Measurements from ENCODE around the gene C3AR1.

The C3AR1 gene

GRCh38 chr12:8058506-8058905, 7.7 kb downstream of the C3AR1 start:
- Histone ChIP-seq H3K4me1 (ENCODE audit: control insufficient read depth, insufficient read depth, low read length, poor library complexity, severe bottlenecking) (no peaks in the 10 kb centered on the region), H3K9me3 (ENCODE audit: control insufficient read depth, low read length) (no peaks in the 10 kb centered on the region), H3K4me3 (ENCODE audit: extremely low read depth, insufficient read depth, low read length, poor library complexity, severe bottlenecking) (no peak overlapping the region), H3K27ac (ENCODE audit: low read depth, low read length, severe bottlenecking) (no peak overlapping the region), H3K36me3 (ENCODE audit: control insufficient read depth, insufficient read depth, low read length) (peaks cover 16% of the 10 kb centered on the region)
- WGBS, 2 experiments (ENCODE audit: insufficient coverage in 2 of 2) = 84 to 90% methylated on average over 3 to 4 of the region's 6 CpGs

- Histone ChIP-seq H3K9me3 (ENCODE audit: control insufficient read depth, low read length) (no peaks in the 10 kb centered on the region), H3K27ac (ENCODE audit: low read depth, low read length, severe bottlenecking) (no peak overlapping the region), H3K4me1 (ENCODE audit: control insufficient read depth, insufficient read depth, low read length, poor library complexity, severe bottlenecking) (no peaks in the 10 kb centered on the region), H3K36me3 (ENCODE audit: control insufficient read depth, insufficient read depth, low read length) (peaks cover 22% of the 10 kb centered on the region), H3K4me3 (ENCODE audit: extremely low read depth, insufficient read depth, low read length, poor library complexity, severe bottlenecking) (no peak overlapping the region)
- WGBS, 2 experiments (ENCODE audit: insufficient coverage in 2 of 2) = 100% methylated on average over 1 of the region's 4 CpGs; no CpG with 5 or more reads in 1 of the 2 experiments
Observed at GRCh38 chr12:8057839-8058238, 8.3 kb downstream of the C3AR1 start.

GRCh38 chr12:8057306-8057705, 8.9 kb downstream of the C3AR1 start:
- Histone ChIP-seq H3K27ac (ENCODE audit: low read depth, low read length, severe bottlenecking) (no peak overlapping the region), H3K4me1 (ENCODE audit: control insufficient read depth, insufficient read depth, low read length, poor library complexity, severe bottlenecking) (no peaks in the 10 kb centered on the region), H3K9me3 (ENCODE audit: control insufficient read depth, low read length) (no peaks in the 10 kb centered on the region), H3K36me3 (ENCODE audit: control insufficient read depth, insufficient read depth, low read length) (peaks cover 26% of the 10 kb centered on the region), H3K4me3 (ENCODE audit: extremely low read depth, insufficient read depth, low read length, poor library complexity, severe bottlenecking) (no peak overlapping the region)
- WGBS, 2 experiments (ENCODE audit: insufficient coverage in 2 of 2) = no CpG with 5 or more reads among the region's 2 CpGs

GRCh38 chr12:8054816-8055215, 11.3 kb downstream of the C3AR1 start:
- 100% methylated on average over 1 of the region's 2 CpGs for WGBS, 2 experiments (ENCODE audit: insufficient coverage in 2 of 2)
- Histone ChIP-seq H3K36me3 (ENCODE audit: control insufficient read depth, insufficient read depth, low read length) (peaks cover 46% of the 10 kb centered on the region), H3K27ac (ENCODE audit: low read depth, low read length, severe bottlenecking) (no peak overlapping the region), H3K4me3 (ENCODE audit: extremely low read depth, insufficient read depth, low read length, poor library complexity, severe bottlenecking) (no peak overlapping the region), H3K4me1 (ENCODE audit: control insufficient read depth, insufficient read depth, low read length, poor library complexity, severe bottlenecking) (no peaks in the 10 kb centered on the region), H3K9me3 (ENCODE audit: control insufficient read depth, low read length) (no peaks in the 10 kb centered on the region)

- Histone ChIP-seq H3K36me3 (ENCODE audit: control insufficient read depth, insufficient read depth, low read length) (peaks cover 66% of the 10 kb centered on the region), H3K9me3 (ENCODE audit: control insufficient read depth, low read length) (no peaks in the 10 kb centered on the region)
Observed at GRCh38 chr12:8052679-8053078, 13.5 kb downstream of the C3AR1 start.

GRCh38 chr12:8050600-8051250, 15.4 kb downstream of the C3AR1 start:
- 89 to 98% methylated on average over 4 of the region's 7 CpGs for WGBS, 2 experiments (ENCODE audit: insufficient coverage in 2 of 2)
- no peak overlapping the region for H3K27ac ChIP-seq (ENCODE audit: low read depth, low read length, severe bottlenecking)
- H3K4me1 ChIP-seq (ENCODE audit: control insufficient read depth, insufficient read depth, low read length, poor library complexity, severe bottlenecking) = no peaks in the 10 kb centered on the region
- H3K9me3 ChIP-seq (ENCODE audit: control insufficient read depth, low read length) = no peaks in the 10 kb centered on the region
- H3K4me3 ChIP-seq (ENCODE audit: extremely low read depth, insufficient read depth, low read length, poor library complexity, severe bottlenecking) = no peak overlapping the region
- peaks cover 78% of the 10 kb centered on the region for H3K36me3 ChIP-seq (ENCODE audit: control insufficient read depth, insufficient read depth, low read length)

More at GRCh38 chr12:8052679-8053078, 13.5 kb downstream of the C3AR1 start:
- WGBS, 2 experiments (ENCODE audit: insufficient coverage in 2 of 2) = 95 to 98% methylated on average over 5 to 7 of the region's 7 CpGs
- Histone ChIP-seq H3K27ac (ENCODE audit: low read depth, low read length, severe bottlenecking) (no peak overlapping the region), H3K4me1 (ENCODE audit: control insufficient read depth, insufficient read depth, low read length, poor library complexity, severe bottlenecking) (no peaks in the 10 kb centered on the region), H3K4me3 (ENCODE audit: extremely low read depth, insufficient read depth, low read length, poor library complexity, severe bottlenecking) (no peak overlapping the region)

GRCh38 chr12:8048906-8049305, 17.3 kb downstream of the C3AR1 start:
- WGBS, 2 experiments (ENCODE audit: insufficient coverage in 2 of 2) = 99 to 100% methylated on average over 4 of the region's 4 CpGs
- Histone ChIP-seq H3K36me3 (ENCODE audit: control insufficient read depth, insufficient read depth, low read length) (peaks cover 79% of the 10 kb centered on the region), H3K4me1 (ENCODE audit: control insufficient read depth, insufficient read depth, low read length, poor library complexity, severe bottlenecking) (no peaks in the 10 kb centered on the region), H3K27ac (ENCODE audit: low read depth, low read length, severe bottlenecking) (no peak overlapping the region), H3K4me3 (ENCODE audit: extremely low read depth, insufficient read depth, low read length, poor library complexity, severe bottlenecking) (no peak overlapping the region), H3K9me3 (ENCODE audit: control insufficient read depth, low read length) (no peaks in the 10 kb centered on the region)

- H3K9me3 ChIP-seq (ENCODE audit: control insufficient read depth, low read length) = no peaks in the 10 kb centered on the region
- no peak overlapping the region for H3K4me3 ChIP-seq (ENCODE audit: extremely low read depth, insufficient read depth, low read length, poor library complexity, severe bottlenecking)
- WGBS, 2 experiments (ENCODE audit: insufficient coverage in 2 of 2) = 93 to 95% methylated on average over 3 to 4 of the region's 5 CpGs
- peaks cover 78% of the 10 kb centered on the region for H3K36me3 ChIP-seq (ENCODE audit: control insufficient read depth, insufficient read depth, low read length)
- no peak overlapping the region for H3K27ac ChIP-seq (ENCODE audit: low read depth, low read length, severe bottlenecking)
- H3K4me1 ChIP-seq (ENCODE audit: control insufficient read depth, insufficient read depth, low read length, poor library complexity, severe bottlenecking) = no peaks in the 10 kb centered on the region
Observed at GRCh38 chr12:8047842-8048241, 18.3 kb downstream of the C3AR1 start.

GRCh38 chr12:8045952-8046944, 19.9 kb downstream of the C3AR1 start:
- H3K36me3 ChIP-seq (ENCODE audit: control insufficient read depth, insufficient read depth, low read length) = peaks cover 80% of the 10 kb centered on the region

GRCh38 chr12:8040791-8041190, 25.4 kb downstream of the C3AR1 start:
- peaks cover 53% of the 10 kb centered on the region for H3K36me3 ChIP-seq (ENCODE audit: control insufficient read depth, insufficient read depth, low read length)
- H3K4me1 ChIP-seq (ENCODE audit: control insufficient read depth, insufficient read depth, low read length, poor library complexity, severe bottlenecking) = peaks cover 34% of the 10 kb centered on the region
- 100% methylated on average over 1 of the region's 1 CpG for WGBS, 2 experiments (ENCODE audit: insufficient coverage in 2 of 2)
- H3K4me3 ChIP-seq (ENCODE audit: extremely low read depth, insufficient read depth, low read length, poor library complexity, severe bottlenecking) = no peak overlapping the region
- H3K27ac ChIP-seq (ENCODE audit: low read depth, low read length, severe bottlenecking) = no peak overlapping the region
- H3K9me3 ChIP-seq (ENCODE audit: control insufficient read depth, low read length) = no peaks in the 10 kb centered on the region

More at GRCh38 chr12:8045952-8046944, 19.9 kb downstream of the C3AR1 start:
- no peaks in the 10 kb centered on the region for H3K4me1 ChIP-seq (ENCODE audit: control insufficient read depth, insufficient read depth, low read length, poor library complexity, severe bottlenecking)
- H3K9me3 ChIP-seq (ENCODE audit: control insufficient read depth, low read length) = no peaks in the 10 kb centered on the region
- WGBS, 2 experiments (ENCODE audit: insufficient coverage in 2 of 2) = 40 to 49% methylated on average over 5 to 6 of the region's 8 CpGs
- no peak overlapping the region for H3K4me3 ChIP-seq (ENCODE audit: extremely low read depth, insufficient read depth, low read length, poor library complexity, severe bottlenecking)
- H3K27ac ChIP-seq (ENCODE audit: low read depth, low read length, severe bottlenecking) = no peak overlapping the region

All from mesodermal cell (in vitro differentiated cells).